ENCODE data around the gene BOD1. TPM values are rescaled to one million over a fixed set of nuclear protein-coding genes. Genes with fewer than 3 reads are reported as not detected.

BOD1 gene
- total RNA-seq, 1 donor from 2014 or later = 46.5 TPM

GRCh38 chr5:173564106-173564505 lies 52.3 kb downstream of the BOD1 start:
- DNase-seq (ENCODE audit: low spot score) (no peak), ATAC-seq (no peak)
- intact Hi-C loops (cut with DNase I) = no loop called here

DNA sequence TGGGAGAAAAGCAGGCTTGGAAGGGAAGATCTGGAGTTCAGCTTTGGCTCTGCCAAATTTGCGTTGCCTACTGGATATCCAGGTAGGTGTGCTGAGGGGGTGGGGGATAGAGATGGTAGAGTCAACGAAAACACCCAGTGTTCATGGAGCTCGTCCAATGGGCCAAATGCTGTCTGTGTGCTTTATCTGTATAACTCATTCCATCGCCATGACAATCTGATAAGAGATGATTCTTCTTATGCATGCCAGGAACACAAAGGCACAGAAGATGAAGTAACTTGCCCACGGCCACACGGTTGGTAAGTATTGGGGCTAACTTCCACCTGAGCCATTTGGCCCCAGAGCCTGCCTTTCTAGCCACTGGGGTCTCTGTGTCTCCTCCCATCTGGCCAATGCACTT lies 53.2 kb downstream of the BOD1 start:
- intact Hi-C loops (cut with DNase I) = no loop called here
- DNase-seq (ENCODE audit: low spot score) (no peak), ATAC-seq (no peak)

GRCh38 chr5:173562451-173562850 lies 54.0 kb downstream of the BOD1 start:
- intact Hi-C loops (cut with DNase I) = no loop called here
- DNase-seq (ENCODE audit: low spot score) (no peak), ATAC-seq (no peak)
